Aorta (tissue), 5 donors: ENCODE results near the gene SLIT3. TPM values are rescaled to one million over a fixed set of nuclear protein-coding genes. Genes with fewer than 3 reads are reported as not detected.
A peak's percentile ranks its signal among the peaks of the same experiment; 100 is the strongest.

Experiments
- ATAC-seq: fragments of 200-7000 bp; cut with Tn5 transposase; one replicate; pipeline ENCODE4 v1.9.1; 2022; ENCODE audit warnings: moderate library complexity; ENCODE audit not compliant: low FRiP score
- DNase-seq, 2 donors: peaks; one replicate each; pipeline ENCODE4 v3.0.0-alpha.2; 2020
- H3K27ac ChIP-seq, 2 donors: one replicate each; pipeline ENCODE4 v1.5.1; 2013; ENCODE audit warnings: low read length in 2 of 2, mild to moderate bottlenecking in 2 of 2, moderate library complexity in 2 of 2, control low read depth in 1 of 2, inconsistent platforms in 1 of 2, low read depth in 1 of 2
- H3K27me3 ChIP-seq, 2 donors: one replicate each; pipeline ENCODE4 v1.6.1; 2013; ENCODE audit warnings: control low read depth in 1 of 2, low read length in 1 of 2, mild to moderate bottlenecking in 1 of 2, moderate library complexity in 1 of 2; ENCODE audit not compliant: insufficient read depth in 2 of 2, control insufficient read depth in 1 of 2
- H3K36me3 ChIP-seq, 2 donors: one replicate each; pipeline ENCODE4 v1.6.1; 2013; ENCODE audit warnings: control low read depth in 1 of 2, low read length in 1 of 2, mild to moderate bottlenecking in 1 of 2; ENCODE audit not compliant: insufficient read depth in 2 of 2, control insufficient read depth in 1 of 2
- H3K4me1 ChIP-seq, 2 donors: one replicate each; pipeline ENCODE4 v1.6.1; 2013; ENCODE audit warnings: low read length in 2 of 2, control low read depth in 1 of 2, mild to moderate bottlenecking in 1 of 2, moderate library complexity in 1 of 2; ENCODE audit not compliant: insufficient read depth in 2 of 2, control insufficient read depth in 1 of 2
- H3K4me3 ChIP-seq, 2 donors: one replicate each; pipeline ENCODE4 v1.5.1; 2013; ENCODE audit warnings: low read length in 2 of 2, control low read depth in 1 of 2, mild to moderate bottlenecking in 1 of 2
- H3K9me3 ChIP-seq: one replicate; pipeline ENCODE4 v1.6.1; 2013; ENCODE audit warnings: mild to moderate bottlenecking, low read length; ENCODE audit not compliant: control insufficient read depth
- WGBS, 2 donors: extraction: QIAGEN DNeasy Blood & Tissue Kit; methylation state at CpG; one replicate each; pipeline ENCODE4 v1.1.7; 2013; 5-methylcytosine and 5-hydroxymethylcytosine counted together
- intact Hi-C, 2 donors: fragments of 100-400 bp; cut with DNase I; formaldehyde crosslinking; loops; one replicate each; pipeline versions ENCODE4 v1.14.2 to v1.15.0; 2022
- polyA plus RNA-seq, 2 donors: library from polyadenylated mRNA; stranded (reverse); fragments of 200-250 nt; gene quantifications; one replicate each; pipeline ENCODE4 v1.2.3, GENCODE V29; 2013
- total RNA-seq, 2 donors: library from RNA; stranded (reverse); fragmentation: NEBNext Ultra II Directional; extraction: Animal tissue kit (Norgen Biotek cat#: 25700); gene quantifications; one replicate each; pipeline ENCODE4 v1.2.1, GENCODE V29; 2021
- donor health status: healthy with polysubstance abuse.
- donor health status: Bipolar disorder and iron deficiency.
- donor health status: DM: no; HTN: no; CAD: no.
- donor health status: DM: no; HTN: no; CAD: no.
- donor health status: DM: yes; HTN: yes; CAD: no.

SLIT3 gene
- total and polyA plus RNA-seq, 4 donors: 8.6 to 108 (median 77.0) TPM

GRCh38 chr5:168672016-168672415 lies 628.9 kb downstream of the SLIT3 start:
- Histone ChIP-seq H3K9me3 (no peaks in the 10 kb centered on the region), H3K36me3 (no peaks in the 10 kb centered on the region), H3K4me1 (no peaks in the 10 kb centered on the region), H3K27me3 (no peaks in the 10 kb centered on the region), H3K27ac (no peak overlapping the region), H3K4me3 (no peak overlapping the region)
- ATAC-seq (no peak), DNase-seq (no peak)
- WGBS, 2 donors: 67 to 75% methylated on average over 6 of the region's 6 CpGs
- intact Hi-C loops: no loop called here

- Histone ChIP-seq H3K4me3 (no peak overlapping the region), H3K4me1 (no peaks in the 10 kb centered on the region), H3K9me3 (no peaks in the 10 kb centered on the region), H3K27ac (no peak overlapping the region), H3K36me3 (peaks cover 0 to 4% of the 10 kb centered on the region in 2 donors), H3K27me3 (no peaks in the 10 kb centered on the region)
- intact Hi-C loops: no loop called here
- no peak for ATAC-seq
- 77 to 82% methylated on average over 22 of the region's 22 CpGs for WGBS, 2 donors
- DNase-seq: no peak
Observed at GRCh38 chr5:168670881-168671575, 629.9 kb downstream of the SLIT3 start.

GRCh38 chr5:168669668-168670378 lies 631.1 kb downstream of the SLIT3 start:
- no peak overlapping the region for H3K27ac ChIP-seq
- no peaks in the 10 kb centered on the region for H3K27me3 ChIP-seq
- WGBS, 2 donors: 95 to 96% methylated on average over 6 of the region's 6 CpGs
- H3K4me1 ChIP-seq: no peaks in the 10 kb centered on the region
- ATAC-seq: no peak
- H3K9me3 ChIP-seq: no peaks in the 10 kb centered on the region
- H3K4me3 ChIP-seq: no peak overlapping the region
- peak in 1 of 2 donors; percentile 31 for DNase-seq
- intact Hi-C loops: no loop called here
- peaks cover 0 to 4% of the 10 kb centered on the region in 2 donors for H3K36me3 ChIP-seq

GRCh38 chr5:168669156-168669555 lies 631.8 kb downstream of the SLIT3 start:
- H3K4me1 ChIP-seq: no peaks in the 10 kb centered on the region
- H3K9me3 ChIP-seq: no peaks in the 10 kb centered on the region
- H3K36me3 ChIP-seq: peaks cover 0 to 4% of the 10 kb centered on the region in 2 donors
- ATAC-seq (no peak), DNase-seq (peak in 1 of 2 donors; percentile 14)
- intact Hi-C loops: no loop called here
- no peak overlapping the region for H3K4me3 ChIP-seq
- no peaks in the 10 kb centered on the region for H3K27me3 ChIP-seq
- WGBS, 2 donors: 97 to 100% methylated on average over 4 of the region's 4 CpGs
- no peak overlapping the region for H3K27ac ChIP-seq

GRCh38 chr5:168668078-168668477 lies 632.9 kb downstream of the SLIT3 start:
- H3K27me3 ChIP-seq: no peaks in the 10 kb centered on the region
- H3K9me3 ChIP-seq: no peaks in the 10 kb centered on the region
- intact Hi-C loops: no loop called here
- peaks cover 0 to 4% of the 10 kb centered on the region in 2 donors for H3K36me3 ChIP-seq
- 98 to 100% methylated on average over 1 of the region's 1 CpG for WGBS, 2 donors
- DNase-seq (no peak), ATAC-seq (no peak)
- no peak overlapping the region for H3K4me3 ChIP-seq
- no peak overlapping the region for H3K27ac ChIP-seq
- no peaks in the 10 kb centered on the region for H3K4me1 ChIP-seq

- no peaks in the 10 kb centered on the region for H3K9me3 ChIP-seq
- intact Hi-C loops: no loop called here
- no peaks in the 10 kb centered on the region for H3K4me1 ChIP-seq
- H3K36me3 ChIP-seq: peaks cover 0 to 4% of the 10 kb centered on the region in 2 donors
- no peak overlapping the region for H3K27ac ChIP-seq
- WGBS, 2 donors: 86 to 87% methylated on average over 4 of the region's 4 CpGs
- H3K27me3 ChIP-seq: no peaks in the 10 kb centered on the region
- H3K4me3 ChIP-seq: no peak overlapping the region
- ATAC-seq: no peak
- no peak for DNase-seq
Observed at GRCh38 chr5:168667301-168667840, 633.6 kb downstream of the SLIT3 start.

- H3K27ac ChIP-seq: no peak overlapping the region
- no peaks in the 10 kb centered on the region for H3K27me3 ChIP-seq
- no peak for DNase-seq
- 90 to 92% methylated on average over 17 of the region's 17 CpGs for WGBS, 2 donors
- H3K4me3 ChIP-seq: no peak overlapping the region
- ATAC-seq: no peak
- H3K36me3 ChIP-seq: peaks cover 0 to 4% of the 10 kb centered on the region in 2 donors
- no peaks in the 10 kb centered on the region for H3K9me3 ChIP-seq
- intact Hi-C loops: no loop called here
- no peaks in the 10 kb centered on the region for H3K4me1 ChIP-seq
Observed at GRCh38 chr5:168666356-168666755, 634.6 kb downstream of the SLIT3 start.

GRCh38 chr5:168663276-168664004 lies 637.5 kb downstream of the SLIT3 start:
- WGBS, 2 donors: 84 to 91% methylated on average over 1 of the region's 1 CpG
- Histone ChIP-seq H3K27me3 (no peaks in the 10 kb centered on the region), H3K4me1 (no peaks in the 10 kb centered on the region), H3K27ac (no peak overlapping the region), H3K4me3 (no peak overlapping the region), H3K9me3 (no peaks in the 10 kb centered on the region), H3K36me3 (peaks cover 0 to 4% of the 10 kb centered on the region in 2 donors)
- ATAC-seq: no peak
- intact Hi-C loops: no loop called here
- no peak for DNase-seq
